GM13976 (cell line): ENCODE data around the gene ZCCHC9.

ENCODE experiments used
- DNase-seq: peaks from one replicate; pipeline ENCODE4 v3.0.0; 2012; ENCODE audit warnings: low spot score
- CTCF ChIP-seq: IDR thresholded peaks from 2 replicates; pipeline ENCODE4 v1.5.1; 2012; ENCODE audit warnings: borderline replicate concordance, mild to moderate bottlenecking; ENCODE audit not compliant: insufficient read depth; ENCODE audit errors: extremely low read depth, missing control alignments, control extremely low read depth
- in situ Hi-C: fragments of 300-500 bp; cut with MboI; formaldehyde crosslinking; loops from one replicate; pipeline ENCODE4 v1.12.0; 2022; ENCODE audit warnings: low sequenced_read_pairs, mixed read lengths, inconsistent platforms; ENCODE audit not compliant: unreplicated experiment

ZCCHC9 gene

GRCh38 chr5:81344736-81345135 is 43.3 kb downstream of the ZCCHC9 start:
- no peak for DNase-seq
- no peak for TF ChIP-seq CTCF
- in situ Hi-C loops: no loop called here

- TF ChIP-seq CTCF: no peak
- in situ Hi-C loops: no loop called here
- no peak for DNase-seq
Measured at GRCh38 chr5:81345411-81346003, 44.1 kb downstream of the ZCCHC9 start.

DNA sequence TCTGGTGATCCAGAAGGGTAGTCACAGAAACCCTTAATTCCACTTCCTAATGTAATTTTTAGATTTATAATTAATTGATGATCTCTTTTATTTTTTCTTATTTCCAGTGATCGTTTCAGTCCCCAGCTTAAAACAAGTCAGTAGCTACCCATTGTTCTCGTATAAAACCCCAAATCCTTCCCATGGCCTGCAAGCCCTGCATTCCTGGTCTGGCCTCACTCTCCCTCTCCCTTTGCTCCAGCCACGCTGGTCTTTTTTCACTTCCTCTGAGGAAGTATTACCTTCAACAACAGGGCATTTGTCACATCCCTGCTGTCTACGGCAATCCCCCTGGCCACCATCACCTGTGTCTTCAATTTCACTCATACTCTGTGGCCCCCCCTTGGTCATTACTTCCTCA is 47.8 kb downstream of the ZCCHC9 start:
- no peak for DNase-seq
- in situ Hi-C loops: no loop called here
- no peak for TF ChIP-seq CTCF

DNA sequence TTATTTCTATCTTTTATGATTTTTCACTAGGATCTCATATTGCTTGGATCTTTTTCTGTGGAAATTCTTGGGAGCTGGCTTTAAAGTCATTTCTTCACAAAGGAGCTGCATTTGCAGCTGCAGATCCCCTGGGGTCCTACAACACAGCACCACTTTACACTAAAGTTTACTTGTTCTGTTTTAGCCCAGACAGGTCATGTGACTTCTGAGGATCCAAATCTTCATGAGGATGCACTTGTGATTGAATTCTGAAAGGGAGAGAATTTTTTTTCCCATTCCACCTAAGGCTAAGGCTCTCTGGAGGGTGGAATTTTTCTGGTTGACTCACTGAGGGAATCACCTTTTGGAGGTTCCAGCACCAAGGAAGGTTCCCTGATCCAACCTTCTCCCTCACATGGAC is 49.1 kb downstream of the ZCCHC9 start:
- no peak for TF ChIP-seq CTCF
- no peak for DNase-seq
- in situ Hi-C loops: no loop called here

GRCh38 chr5:81353189-81353588 is 51.8 kb downstream of the ZCCHC9 start:
- DNase-seq: no peak
- in situ Hi-C loops: no loop called here
- TF ChIP-seq CTCF: no peak

- no peak for DNase-seq
- in situ Hi-C loops: no loop called here
- no peak for TF ChIP-seq CTCF
Measured at GRCh38 chr5:81354093-81354492, 52.7 kb downstream of the ZCCHC9 start.
